GM15510 (cell line): Measurements from ENCODE around the gene PROK2.

ENCODE experiments used
- POLR2A ChIP-seq: IDR thresholded peaks from 3 replicates; pipeline ENCODE4 v1.6.1; 2011; ENCODE audit warnings: borderline replicate concordance; ENCODE audit not compliant: insufficient read length; ENCODE audit errors: extremely low read depth

The PROK2 gene

DNA sequence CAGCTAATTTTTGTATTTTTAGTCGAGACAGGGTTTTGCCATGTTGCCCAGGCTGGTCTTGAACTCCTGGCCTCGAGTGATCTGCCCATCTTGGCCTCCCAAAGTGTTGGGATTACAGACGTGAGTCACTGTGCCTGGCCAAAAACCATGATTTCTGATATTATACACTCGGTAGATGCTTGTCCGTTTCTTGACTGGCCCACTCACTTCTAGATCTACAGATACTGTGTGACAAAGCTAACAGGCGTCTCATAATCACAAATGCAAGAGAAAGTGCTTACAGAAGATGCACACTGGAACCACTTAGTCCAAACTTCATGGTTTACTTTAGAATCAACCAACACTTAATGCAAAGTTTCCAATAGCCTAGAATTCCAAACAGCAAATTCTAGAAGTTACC, 8.4 kb downstream of the PROK2 start:
- no peak for TF ChIP-seq POLR2A

DNA sequence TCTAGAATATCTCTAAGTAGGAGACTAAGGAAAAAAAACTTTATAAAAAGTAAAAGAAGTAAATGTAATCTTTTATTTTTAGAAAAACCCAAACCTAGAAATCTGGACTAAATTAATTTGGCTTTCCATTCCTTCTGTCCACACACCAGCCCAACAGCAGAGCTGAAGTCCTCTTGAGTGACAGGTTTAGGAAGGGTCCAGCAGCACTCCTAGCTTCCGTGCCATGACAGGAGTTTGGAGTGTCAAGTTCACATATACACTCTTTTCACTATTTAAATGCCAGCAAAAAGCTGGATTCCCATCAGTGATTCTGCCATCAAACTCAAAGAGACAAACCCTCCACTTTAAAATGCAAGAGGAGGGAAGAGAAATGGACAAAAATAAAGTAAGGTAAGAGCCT, 13.1 kb downstream of the PROK2 start:
- no peak for TF ChIP-seq POLR2A

- TF ChIP-seq POLR2A: no peak
Measured at GRCh38 chr3:71771126-71771525, 13.8 kb downstream of the PROK2 start.

DNA sequence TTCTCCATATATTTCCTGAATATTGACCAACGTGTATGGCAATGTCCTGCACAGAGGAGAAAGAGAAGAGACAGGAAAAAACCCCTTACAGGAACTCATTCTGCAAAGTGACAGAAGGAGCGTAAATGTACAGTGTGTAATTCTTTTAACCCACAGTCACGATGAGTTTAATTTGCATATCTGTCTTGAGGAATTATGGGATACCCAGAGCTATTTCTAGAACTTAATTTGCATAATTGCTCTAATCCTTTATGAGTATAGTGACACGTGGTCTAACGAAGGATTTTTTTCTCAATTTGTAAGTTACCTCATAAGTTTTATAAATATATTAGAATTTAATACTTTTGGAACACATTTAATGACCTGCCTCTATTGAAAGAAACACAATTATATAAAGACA, 21.5 kb downstream of the PROK2 start:
- TF ChIP-seq POLR2A: no peak

GRCh38 chr3:71760140-71760539, 24.8 kb downstream of the PROK2 start:
- TF ChIP-seq POLR2A: no peak

DNA sequence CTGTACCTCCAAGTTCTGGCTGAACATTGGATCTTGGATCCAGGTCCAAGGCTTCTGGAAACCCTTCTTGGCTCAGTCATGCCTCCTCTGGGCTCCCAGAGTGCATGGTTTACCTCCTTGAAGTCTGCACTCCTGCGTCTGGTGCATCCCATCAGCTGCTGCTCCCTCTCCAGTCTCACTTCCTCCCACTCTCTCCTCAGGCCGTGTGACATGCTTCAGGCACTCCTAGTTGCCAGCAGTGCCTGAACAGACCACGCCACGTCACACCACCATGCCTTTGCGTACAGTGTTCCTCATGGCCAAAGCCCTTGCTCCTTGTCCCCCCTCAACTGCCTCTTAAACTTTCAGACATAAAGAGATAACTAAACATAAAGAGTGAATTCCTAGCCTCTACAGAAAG, 25.5 kb downstream of the PROK2 start:
- no peak for TF ChIP-seq POLR2A

- TF ChIP-seq POLR2A: no peak
Measured at GRCh38 chr3:71758091-71758490, 26.9 kb downstream of the PROK2 start.

DNA sequence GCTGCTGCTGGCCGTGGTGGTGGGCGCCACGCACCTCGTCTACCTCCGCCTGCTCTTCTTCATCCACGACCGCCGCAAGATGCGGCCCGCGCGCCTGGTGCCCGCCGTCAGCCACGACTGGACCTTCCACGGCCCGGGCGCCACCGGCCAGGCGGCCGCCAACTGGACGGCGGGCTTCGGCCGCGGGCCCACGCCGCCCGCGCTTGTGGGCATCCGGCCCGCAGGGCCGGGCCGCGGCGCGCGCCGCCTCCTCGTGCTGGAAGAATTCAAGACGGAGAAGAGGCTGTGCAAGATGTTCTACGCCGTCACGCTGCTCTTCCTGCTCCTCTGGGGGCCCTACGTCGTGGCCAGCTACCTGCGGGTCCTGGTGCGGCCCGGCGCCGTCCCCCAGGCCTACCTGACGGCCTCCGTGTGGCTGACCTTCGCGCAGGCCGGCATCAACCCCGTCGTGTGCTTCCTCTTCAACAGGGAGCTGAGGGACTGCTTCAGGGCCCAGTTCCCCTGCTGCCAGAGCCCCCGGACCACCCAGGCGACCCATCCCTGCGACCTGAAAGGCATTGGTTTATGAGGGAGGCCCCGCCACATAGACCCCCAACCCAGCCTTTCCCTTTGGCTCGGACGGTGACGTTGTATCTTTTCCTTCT, 30.2 kb downstream of the PROK2 start:
- no peak for TF ChIP-seq POLR2A

DNA sequence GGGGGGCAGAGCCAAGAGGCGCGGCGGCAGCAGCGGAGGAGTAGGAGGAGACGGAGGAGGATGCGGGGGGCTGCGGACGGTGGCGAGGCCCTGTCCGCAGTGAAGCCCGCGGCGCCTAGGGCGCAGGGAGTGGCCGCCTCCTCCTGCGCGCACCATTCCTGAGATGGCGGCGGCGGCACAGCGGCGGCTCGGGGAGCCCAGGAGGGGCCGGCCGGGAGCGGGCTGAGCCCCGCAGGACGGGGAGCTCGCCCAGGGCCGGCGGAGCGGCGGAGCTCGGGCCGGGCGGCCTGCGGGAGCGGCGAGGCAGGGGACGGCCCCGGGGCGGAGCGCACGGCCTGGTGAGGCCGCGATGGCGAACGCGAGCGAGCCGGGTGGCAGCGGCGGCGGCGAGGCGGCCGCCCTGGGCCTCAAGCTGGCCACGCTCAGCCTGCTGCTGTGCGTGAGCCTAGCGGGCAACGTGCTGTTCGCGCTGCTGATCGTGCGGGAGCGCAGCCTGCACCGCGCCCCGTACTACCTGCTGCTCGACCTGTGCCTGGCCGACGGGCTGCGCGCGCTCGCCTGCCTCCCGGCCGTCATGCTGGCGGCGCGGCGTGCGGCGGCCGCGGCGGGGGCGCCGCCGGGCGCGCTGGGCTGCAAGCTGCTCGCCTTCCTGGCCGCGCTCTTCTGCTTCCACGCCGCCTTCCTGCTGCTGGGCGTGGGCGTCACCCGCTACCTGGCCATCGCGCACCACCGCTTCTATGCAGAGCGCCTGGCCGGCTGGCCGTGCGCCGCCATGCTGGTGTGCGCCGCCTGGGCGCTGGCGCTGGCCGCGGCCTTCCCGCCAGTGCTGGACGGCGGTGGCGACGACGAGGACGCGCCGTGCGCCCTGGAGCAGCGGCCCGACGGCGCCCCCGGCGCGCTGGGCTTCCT, 31.0 kb downstream of the PROK2 start, which contains the start of gene GPR27:
TSS of gene GPR27 (plus strand) at position 155 of the 909 bp plus-strand sequence. CDS start at position 350, 195 bp downstream.
- no peak for TF ChIP-seq POLR2A

DNA sequence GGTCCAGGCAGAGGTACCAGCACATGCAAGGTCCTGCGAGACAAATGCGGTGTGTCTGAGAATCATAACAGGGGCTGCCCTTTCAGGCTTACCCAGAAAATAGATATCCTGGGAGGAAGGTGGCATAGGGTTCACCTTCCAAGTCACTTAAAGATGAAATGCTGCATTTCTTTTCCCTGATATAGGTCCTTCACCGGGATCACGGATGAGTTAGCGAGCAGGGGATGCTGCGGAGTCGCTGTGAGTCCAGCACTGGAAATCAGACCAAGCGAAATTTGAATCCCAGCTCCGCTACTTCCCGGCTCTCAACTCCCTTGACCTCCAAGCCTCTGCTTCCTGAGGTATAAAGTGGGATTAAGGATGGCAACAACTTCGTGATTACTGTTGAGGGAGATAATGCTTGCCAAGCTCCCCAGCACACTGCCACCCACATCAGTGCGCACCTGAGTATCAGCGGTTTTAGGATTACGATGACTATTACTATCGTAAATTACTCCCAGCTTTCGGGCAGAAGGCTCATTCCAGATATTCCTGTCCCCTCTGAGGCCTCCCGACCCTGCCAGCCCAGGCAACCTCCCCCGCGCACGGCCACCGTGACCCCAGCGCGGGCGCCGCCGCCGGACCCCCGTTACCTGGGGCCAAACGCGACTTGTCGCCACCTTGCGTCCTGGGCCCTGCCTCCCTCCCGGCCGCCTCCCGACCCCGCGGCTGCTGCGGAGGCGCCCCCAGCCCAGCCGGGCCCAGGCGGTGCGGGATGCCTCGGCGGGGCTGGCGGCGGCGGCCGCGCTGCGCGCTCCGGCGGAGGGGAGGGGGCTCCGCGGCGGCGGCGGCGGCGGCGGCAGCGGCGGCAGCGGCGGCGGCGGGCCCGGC, 31.9 kb downstream of the PROK2 start:
- TF ChIP-seq POLR2A: no peak

GRCh38 chr3:71751602-71752001, 33.3 kb downstream of the PROK2 start:
- TF ChIP-seq POLR2A: no peak

DNA sequence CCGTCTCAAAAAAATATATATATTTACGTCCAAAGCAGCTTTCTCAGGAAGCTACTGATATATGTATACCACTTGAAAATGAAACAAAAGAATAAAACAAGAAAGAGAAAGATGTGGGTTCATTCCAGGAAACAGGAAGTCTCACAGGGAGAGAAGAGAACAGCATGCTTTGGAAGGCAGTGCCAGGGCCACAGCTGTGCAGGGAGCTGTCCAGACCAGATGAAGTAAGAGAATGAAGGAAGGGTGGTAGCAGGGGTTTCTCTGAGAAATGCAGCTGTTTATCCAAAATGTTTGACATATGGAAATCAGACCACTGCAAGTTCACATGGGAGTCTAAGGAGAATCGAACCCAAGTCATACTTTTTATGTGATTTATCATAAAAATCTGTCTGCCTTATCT, 40.2 kb downstream of the PROK2 start:
- TF ChIP-seq POLR2A: no peak

- TF ChIP-seq POLR2A: no peak
Measured at GRCh38 chr3:71742621-71743020, 42.3 kb downstream of the PROK2 start.

GRCh38 chr3:71734881-71735280, 50.1 kb downstream of the PROK2 start:
- no peak for TF ChIP-seq POLR2A

DNA sequence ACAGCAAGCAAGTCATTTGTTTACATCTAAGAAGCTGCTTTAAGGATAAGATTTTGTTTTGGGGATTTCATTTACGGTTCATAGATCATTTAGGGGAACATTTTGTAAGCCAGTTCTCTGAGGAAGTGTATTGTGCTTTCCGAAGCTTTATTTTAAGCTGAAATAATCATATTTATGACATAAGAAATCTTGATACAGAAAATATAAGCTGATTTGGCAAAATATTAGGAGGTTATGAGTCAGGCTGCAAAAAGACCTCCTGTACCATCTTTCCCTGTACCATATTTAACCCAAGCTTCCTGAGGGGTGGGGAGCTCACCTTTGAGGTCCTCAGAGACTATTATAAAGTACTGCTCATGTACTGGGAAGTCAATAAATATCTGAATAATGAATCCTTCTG, 51.6 kb downstream of the PROK2 start:
- no peak for TF ChIP-seq POLR2A
